HFFc6 (cell line): ENCODE data around the gene KIF23. TPM values are rescaled to one million over a fixed set of nuclear protein-coding genes. Genes with fewer than 3 reads are reported as not detected.
"Not testable (repeated sequence)": the region's sequence is repeated elsewhere in the genome, so short reads cannot be mapped to it uniquely, and the experiment has no call there.

Experiments used
- DNase-seq: peaks from one replicate; pipeline ENCODE4 v3.0.0-alpha.2; 2018
- H3K27ac Mint-ChIP-seq: 2 replicates; pipeline ENCODE4 v1.8.0; 2020; ENCODE audit warnings: mild to moderate bottlenecking, mixed read lengths
- H3K27me3 Mint-ChIP-seq: 2 replicates; pipeline ENCODE4 v1.8.0; 2021; ENCODE audit warnings: mild to moderate bottlenecking, moderate library complexity, mixed read lengths; ENCODE audit not compliant: insufficient read depth
- H3K36me3 Mint-ChIP-seq: 2 replicates; pipeline ENCODE4 v1.8.0; 2021; ENCODE audit warnings: low read depth, mixed read lengths
- H3K4me1 Mint-ChIP-seq: 2 replicates; pipeline ENCODE4 v1.8.0; 2020; ENCODE audit warnings: low read depth, mixed read lengths
- H3K4me3 Mint-ChIP-seq: 2 replicates; pipeline ENCODE4 v1.8.0; 2020; ENCODE audit warnings: mild to moderate bottlenecking, moderate library complexity, mixed read lengths
- H3K9me3 Mint-ChIP-seq: 2 replicates; pipeline ENCODE4 v1.8.0; 2020; ENCODE audit warnings: mild to moderate bottlenecking, mixed read lengths
- CTCF ChIP-seq: fragments of 200-600 bp; sonication (generic); IDR thresholded peaks from 2 replicates; pipeline ENCODE4 v1.5.0; 2021; ENCODE audit warnings: antibody characterized with exemption, mild to moderate bottlenecking
- total RNA-seq, 6 experiments: library from RNA; stranded (reverse); fragmentation: NEBNext Ultra II Directional; extraction: Animal tissue kit (Norgen Biotek cat#: 25700); gene quantifications; 2 replicates in 1 of 6; 3 replicates in 5 of 6; pipeline ENCODE4 v1.2.3, GENCODE V29; 2021

Gene KIF23
- total RNA-seq, 6 experiments from 2014 or later, result 37.0 to 74.7 (median 64.6) TPM

- no peak overlapping the region for H3K4me3 Mint-ChIP-seq
- TF ChIP-seq CTCF, result no peak
- no peak overlapping the region for H3K27ac Mint-ChIP-seq
- peaks cover 18% of the 10 kb centered on the region; the same call in 1 of the 2 replicates for H3K36me3 Mint-ChIP-seq
- DNase-seq, result no peak
- no peaks in the 10 kb centered on the region for H3K27me3 Mint-ChIP-seq
- H3K4me1 Mint-ChIP-seq, result peaks cover 10% of the 10 kb centered on the region
- no peaks in the 10 kb centered on the region for H3K9me3 Mint-ChIP-seq
These were observed 32.8 kb downstream of the KIF23 start for GRCh38 chr15:69446953-69447352.

- Mint-ChIP-seq H3K9me3 (peaks cover 11% of the 10 kb centered on the region), H3K36me3 (peaks cover 43% of the 10 kb centered on the region), H3K4me1 (peaks cover 34% of the 10 kb centered on the region)
- H3K27me3 Mint-ChIP-seq, H3K27ac Mint-ChIP-seq, H3K4me3 Mint-ChIP-seq, DNase-seq: not testable (repeated sequence)
These were observed 36.1 kb downstream of the KIF23 start for GRCh38 chr15:69450221-69450620.

- Mint-ChIP-seq H3K4me3 (peak overlapping the region; percentile 98), H3K9me3 (peaks cover 11% of the 10 kb centered on the region)
These were observed 37.0 kb downstream of the KIF23 start for GRCh38 chr15:69450968-69451695.

DNA sequence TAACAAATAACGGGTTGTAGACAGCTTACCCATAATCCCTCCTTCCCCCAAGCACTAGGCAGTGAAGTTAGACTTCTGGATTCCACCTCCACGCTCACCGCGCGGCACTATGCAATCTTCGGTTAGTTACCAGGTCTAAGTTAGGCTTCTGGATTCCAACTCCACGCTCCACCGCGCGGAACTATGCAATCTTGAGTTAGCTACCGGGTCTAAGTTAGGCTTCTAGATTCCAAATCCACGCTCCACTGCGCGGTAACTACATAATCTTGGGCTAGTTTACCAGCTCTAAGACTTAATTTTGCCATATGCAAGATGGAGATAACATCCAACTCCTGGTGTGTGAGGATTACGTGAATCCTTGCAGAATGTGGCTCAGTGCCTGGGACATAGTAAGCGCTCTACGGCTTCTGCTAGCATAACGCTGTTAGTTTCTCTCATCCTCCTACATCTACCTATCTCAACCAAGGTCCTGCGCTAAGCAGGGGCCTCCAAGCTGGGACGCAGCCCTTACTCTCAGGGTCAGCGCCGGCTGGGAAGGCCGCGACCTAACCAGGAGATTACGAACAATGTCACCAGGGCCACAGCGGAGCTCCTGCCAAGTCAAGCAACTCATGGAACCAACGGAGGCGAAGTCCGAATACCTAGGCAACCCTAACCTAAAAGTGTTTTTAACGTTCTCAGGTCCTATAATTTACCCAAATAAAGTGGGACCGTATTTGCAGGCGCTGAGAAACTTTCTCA lies 38.0 kb downstream of the KIF23 start:
- TF ChIP-seq CTCF, result no peak
- Mint-ChIP-seq H3K36me3 (peaks cover 46% of the 10 kb centered on the region), H3K27me3 (peaks cover 5% of the 10 kb centered on the region), H3K4me1 (peaks cover 51% of the 10 kb centered on the region), H3K9me3 (peaks cover 11% of the 10 kb centered on the region), H3K4me3 (peak overlapping the region; percentile 98), H3K27ac (peak overlapping the region; percentile 96)
- peak; percentile 30 for DNase-seq

More at GRCh38 chr15:69450968-69451695, 37.0 kb downstream of the KIF23 start:
- H3K27me3 Mint-ChIP-seq, result peaks cover 5% of the 10 kb centered on the region
- H3K4me1 Mint-ChIP-seq, result peaks cover 43% of the 10 kb centered on the region
- H3K27ac Mint-ChIP-seq, result peak overlapping the region; percentile 96; the same call in 1 of the 2 replicates
- H3K36me3 Mint-ChIP-seq, result peaks cover 43% of the 10 kb centered on the region
- peak; percentile 26 for DNase-seq
- TF ChIP-seq CTCF, result no peak

GRCh38 chr15:69452692-69453521 lies 38.8 kb downstream of the KIF23 start, which contains the start of gene RPLP1:
Gene RPLP1, plus strand, starts transcription at chr15:69452818. Its CDS starts 131 bp downstream, at chr15:69452949.
- TF ChIP-seq CTCF, result no peak
- H3K27ac Mint-ChIP-seq, result peak within 1 kb of the TSS; percentile 96
- H3K9me3 Mint-ChIP-seq, result peaks cover 11% of the 10 kb centered on the region
- H3K36me3 Mint-ChIP-seq, result peaks cover 45% of the 10 kb centered on the region
- peaks cover 5% of the 10 kb centered on the region for H3K27me3 Mint-ChIP-seq
- H3K4me3 Mint-ChIP-seq, result peak within 1 kb of the TSS; percentile 98
- H3K4me1 Mint-ChIP-seq, result peaks cover 57% of the 10 kb centered on the region
- DNase-seq, result peak; percentile 92
